DND-41 (cell line): Measurements from ENCODE around the gene RUNX2.

Experiments used
- CTCF ChIP-seq: IDR thresholded peaks from 2 replicates; pipeline ENCODE4 v1.5.1; 2012; ENCODE audit warnings: borderline replicate concordance, low read length, moderate library complexity, mild to moderate bottlenecking; ENCODE audit not compliant: poor library complexity, severe bottlenecking; ENCODE audit errors: extremely low read depth
- EZH2 ChIP-seq: IDR thresholded peaks from 3 replicates; pipeline ENCODE4 v1.6.1; 2012; ENCODE audit warnings: borderline replicate concordance, low read depth, mild to moderate bottlenecking, moderate library complexity, low read length, inconsistent platforms; ENCODE audit not compliant: severe bottlenecking

- TF ChIP-seq EZH2, result no peak
- no peak for TF ChIP-seq CTCF
Measured at GRCh38 chr6:45607798-45608197, 279.7 kb downstream of the RUNX2 start.
